RKO (cell line): ENCODE results near the gene TMCC3.
A peak's percentile ranks its signal among the peaks of the same experiment; 100 is the strongest.
"Not testable (repeated sequence)": the region's sequence is repeated elsewhere in the genome, so short reads cannot be mapped to it uniquely, and the experiment has no call there.

Experiments used
- DNase-seq: peaks from one replicate; pipeline ENCODE4 v3.0.0-alpha.2; 2016; ENCODE audit warnings: low spot score

Gene TMCC3

DNA sequence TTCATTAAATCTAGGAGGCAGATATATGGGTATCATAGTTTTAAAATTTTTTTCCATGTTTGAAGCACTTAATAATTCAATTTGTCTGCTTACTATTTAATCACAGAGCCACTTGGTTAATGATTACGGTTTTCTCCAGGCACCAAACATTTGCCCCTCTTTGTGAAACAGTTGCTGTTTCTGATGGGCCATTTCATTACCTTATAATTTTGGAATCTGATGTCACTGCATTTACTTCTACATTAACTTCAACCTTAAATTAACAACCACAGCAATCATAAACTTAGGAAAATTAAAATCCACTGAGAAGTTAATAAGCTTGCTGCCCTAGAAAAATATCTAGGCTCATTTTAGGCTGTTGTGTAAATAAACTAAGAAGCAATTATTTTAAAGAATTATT lies 17.0 kb downstream of the TMCC3 start:
- no peak for DNase-seq

DNA sequence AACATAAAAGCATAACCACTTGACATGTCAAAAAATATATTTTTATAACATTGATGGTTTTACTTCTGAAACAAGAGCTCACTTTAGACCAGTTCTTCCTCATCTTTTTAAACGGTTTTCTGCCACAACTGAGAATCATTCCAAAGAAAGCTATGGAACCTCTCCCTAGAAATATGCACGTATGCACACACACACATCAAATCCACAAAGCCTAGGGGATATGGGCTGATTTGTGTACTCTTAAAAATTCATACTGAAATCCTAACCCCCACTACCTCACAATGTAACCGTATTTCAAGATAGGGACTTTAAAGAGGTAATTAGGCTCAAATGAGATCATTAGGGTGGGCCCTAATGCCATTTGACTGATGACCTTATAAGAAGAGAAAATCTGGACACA lies 19.3 kb downstream of the TMCC3 start:
- DNase-seq, result no peak

DNA sequence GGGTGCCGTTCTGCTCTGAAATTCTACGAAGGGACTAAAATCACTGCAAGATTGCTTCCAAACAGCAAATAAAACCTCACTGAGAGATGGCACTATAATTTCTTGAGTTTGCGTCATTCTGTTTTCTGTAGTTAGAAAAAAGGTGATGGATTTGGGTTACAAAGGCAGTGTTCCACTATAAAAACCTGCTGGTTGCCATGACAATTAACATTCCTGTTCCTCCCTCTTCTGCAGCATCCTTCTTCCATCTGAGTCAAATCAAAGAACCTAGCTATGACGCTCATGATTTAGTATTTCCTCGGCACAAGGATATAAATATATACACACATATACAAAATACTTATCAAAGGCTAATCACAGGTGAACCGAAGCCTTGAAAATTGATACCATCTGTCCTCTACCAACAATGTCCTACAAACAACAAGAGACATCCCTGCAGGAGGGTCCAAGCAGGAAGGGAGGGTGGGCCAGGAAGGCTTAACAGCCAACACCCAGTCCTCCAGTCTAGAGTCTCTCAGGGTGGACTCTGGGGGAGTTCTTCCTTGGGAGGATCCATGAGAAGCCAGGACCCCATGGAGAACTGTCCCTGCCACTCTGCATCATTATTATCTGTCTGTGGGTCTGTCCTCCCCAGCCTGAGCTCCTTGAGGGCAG lies 21.4 kb downstream of the TMCC3 start:
- no peak for DNase-seq

DNA sequence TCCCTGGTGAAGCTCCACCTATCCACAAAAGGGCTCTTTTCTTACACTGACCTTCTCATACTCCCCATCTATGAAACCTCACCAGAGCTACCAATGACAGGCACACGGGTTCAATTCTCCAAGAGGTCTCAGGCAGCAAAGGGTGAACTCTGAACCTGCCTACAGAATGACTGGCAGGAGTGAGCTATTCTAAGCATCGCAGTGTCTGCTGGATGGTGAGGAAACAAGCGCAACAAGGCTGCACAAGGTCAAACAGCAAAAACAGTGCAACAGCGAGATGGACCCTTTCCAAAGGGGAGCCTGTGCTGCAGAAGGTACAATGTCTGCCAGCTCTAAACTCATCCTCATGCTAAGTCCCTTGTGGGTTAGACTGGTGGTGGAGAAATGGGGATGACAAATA lies 22.0 kb downstream of the TMCC3 start:
- no peak for DNase-seq

DNA sequence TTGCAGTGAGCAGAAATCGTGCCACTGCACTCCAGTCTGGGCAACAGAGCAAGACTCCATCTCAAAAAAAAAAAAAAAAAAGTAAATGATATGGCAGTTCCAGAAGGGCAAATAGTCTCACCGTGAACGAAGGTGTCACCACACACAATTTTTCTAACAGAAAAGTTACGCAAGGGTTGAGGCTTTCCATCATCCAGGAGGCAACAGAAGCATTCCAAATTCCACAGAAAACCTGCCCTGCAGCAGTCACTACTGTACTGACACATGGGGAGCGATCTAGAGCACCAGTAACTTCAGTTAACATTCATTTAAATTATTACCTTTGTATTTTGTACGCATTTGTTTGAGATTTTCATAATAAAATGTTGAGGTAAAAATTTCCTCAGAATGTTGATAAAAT lies 24.8 kb downstream of the TMCC3 start:
- no peak for DNase-seq

DNA sequence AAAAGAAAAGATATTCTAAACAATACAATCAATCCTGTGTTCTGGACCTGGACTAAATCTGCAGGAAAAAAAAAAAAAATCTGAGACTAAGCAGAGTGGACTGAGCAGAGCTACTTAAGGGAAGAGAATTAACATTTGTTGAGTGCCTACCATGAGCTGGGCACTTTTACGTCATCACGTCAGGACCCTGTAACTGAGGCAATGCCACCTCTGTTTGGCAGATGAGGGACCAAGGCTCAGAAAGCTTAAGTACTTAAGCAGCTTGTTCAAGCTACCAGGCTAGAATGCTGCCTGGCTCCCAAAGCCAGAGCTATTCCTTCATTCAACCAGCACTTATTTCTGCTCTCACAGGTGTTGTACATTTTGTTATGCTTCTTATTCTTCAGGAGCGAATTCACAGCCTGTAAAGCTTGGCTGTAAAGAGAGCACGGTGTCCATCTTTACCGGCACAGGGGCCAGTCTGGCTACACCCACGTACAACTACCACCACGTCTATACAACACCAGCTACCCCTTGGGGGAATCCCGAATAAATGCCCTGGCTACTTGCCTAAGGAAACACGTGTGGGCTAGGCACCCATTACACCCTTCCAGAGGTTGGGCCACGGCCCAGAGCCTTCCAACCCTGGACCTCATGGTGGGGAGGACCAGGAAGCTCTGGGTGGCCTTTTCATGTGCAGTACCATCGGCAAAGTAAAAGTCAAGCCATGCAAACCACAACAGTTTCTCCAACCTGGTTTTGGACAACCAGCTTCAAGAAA lies 27.0 kb downstream of the TMCC3 start:
- no peak for DNase-seq

DNA sequence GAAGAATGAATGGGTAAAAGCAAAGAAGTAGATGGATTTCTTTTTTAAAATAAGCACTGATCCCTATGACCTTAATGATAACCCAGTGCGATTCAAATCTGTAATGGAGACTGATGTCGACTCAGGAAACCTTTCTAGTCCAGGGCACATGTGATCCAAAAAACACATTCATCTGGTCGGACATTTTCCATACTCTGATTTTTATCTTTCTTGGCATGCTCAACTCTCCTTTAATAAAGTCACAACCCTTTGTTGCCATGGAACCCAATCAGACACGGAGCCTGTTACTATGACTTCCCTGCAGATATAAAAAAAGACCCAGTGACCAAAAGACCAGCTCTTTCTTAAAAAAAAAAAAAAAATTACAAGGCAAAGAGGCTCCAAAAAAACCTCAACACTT lies 27.9 kb downstream of the TMCC3 start:
- no peak for DNase-seq

DNA sequence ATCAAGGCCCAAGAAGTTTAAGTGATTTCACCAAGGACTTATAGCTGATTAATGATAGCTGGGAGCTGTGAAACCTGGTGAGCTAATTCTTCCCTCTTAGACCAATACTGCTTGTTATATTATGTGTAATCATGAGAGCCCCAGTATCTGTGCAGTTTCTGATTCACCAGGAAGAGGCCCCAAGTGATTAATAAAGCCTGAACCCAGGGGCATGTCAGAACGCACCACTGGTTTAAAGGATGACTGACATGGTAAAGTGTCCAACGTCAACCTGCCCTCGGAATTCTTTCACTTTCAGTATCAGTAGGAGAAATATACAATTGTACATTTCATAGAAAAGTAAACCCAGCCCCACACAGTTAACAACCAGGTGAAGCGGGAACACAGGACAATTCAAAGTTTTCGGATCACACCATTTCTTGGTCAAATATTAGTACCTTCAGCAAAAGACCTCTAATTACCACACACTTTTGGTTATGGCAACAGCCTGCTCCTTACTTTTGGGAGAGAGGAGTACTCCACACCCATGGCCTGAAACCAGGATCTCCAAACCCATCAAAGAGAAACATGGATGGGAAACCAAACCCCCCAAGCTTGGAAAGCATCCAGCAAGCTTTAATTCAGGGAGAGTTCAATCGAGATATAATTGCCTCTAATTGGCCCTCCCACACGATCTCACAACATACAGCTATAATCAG lies 28.5 kb downstream of the TMCC3 start:
- peak; percentile 86 for DNase-seq

DNA sequence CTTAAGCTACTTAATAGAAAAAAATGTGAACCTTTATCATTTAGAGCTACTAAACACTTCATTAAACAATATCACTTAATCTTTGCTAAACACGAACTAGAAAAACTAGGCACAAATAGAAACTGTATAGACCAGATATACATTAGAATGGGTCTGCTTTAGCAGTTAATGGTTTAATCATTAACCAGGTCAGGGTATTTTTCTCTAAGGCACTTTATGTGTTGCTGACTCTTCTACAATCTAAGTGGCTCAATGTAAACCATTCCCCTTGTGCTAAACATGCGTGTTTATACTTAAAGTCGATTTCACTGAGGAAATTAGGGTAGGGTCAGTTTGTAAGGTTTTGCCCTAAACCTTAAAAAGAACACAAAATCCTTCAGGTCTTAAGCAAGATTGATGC lies 29.7 kb downstream of the TMCC3 start:
- DNase-seq, result no peak

DNA sequence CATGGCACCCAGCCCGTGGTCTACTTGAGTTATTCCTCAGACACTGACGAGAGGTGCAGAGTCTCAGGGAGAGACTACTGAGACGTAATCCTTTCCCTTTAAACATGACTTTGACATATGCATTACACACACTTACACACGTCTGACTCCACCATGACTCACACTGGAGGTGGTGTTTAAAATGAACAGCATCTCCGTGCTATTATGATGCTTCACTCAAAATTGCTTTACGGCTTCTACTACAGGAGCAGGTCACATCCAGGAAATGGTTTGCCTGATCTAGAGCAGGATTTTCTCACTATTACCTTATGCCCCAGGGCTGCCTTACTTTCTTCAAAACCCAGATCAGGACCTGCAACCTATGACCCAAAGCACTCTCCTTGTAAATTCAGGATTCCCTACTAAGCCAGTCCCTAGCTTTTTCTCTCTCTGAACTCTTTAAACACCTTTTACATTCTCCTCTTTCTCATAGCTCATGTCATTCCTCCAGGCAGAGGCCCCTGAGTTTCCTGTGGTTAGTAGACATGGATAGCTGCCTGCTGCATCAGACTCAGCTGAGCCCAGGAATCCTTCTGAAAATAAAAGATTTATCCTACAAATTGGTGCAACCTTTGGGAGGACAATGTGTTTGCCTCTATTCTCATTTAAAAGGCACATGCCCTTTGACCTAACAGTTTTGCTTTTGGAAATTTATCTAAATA lies 31.2 kb downstream of the TMCC3 start:
- DNase-seq, result peak; percentile 97

DNA sequence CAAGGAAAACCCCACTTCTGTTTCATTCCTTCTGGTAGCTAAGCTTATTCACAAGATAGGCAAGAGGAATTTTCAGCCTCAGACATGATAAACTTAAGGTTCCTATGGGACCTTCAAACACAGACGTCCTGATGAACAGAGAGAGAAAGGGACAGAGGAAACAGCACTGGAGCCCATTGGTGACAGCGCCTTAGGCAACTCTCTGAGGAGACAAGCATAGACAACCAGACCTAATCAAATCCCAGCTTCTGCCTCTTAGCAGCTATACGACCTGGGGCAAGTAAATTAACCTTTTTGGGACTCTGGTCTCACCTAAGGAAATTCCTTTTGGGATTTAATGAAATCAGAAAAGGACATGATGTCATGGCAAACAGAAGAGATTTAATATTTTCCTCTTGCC lies 33.3 kb downstream of the TMCC3 start:
- DNase-seq, result no peak

DNA sequence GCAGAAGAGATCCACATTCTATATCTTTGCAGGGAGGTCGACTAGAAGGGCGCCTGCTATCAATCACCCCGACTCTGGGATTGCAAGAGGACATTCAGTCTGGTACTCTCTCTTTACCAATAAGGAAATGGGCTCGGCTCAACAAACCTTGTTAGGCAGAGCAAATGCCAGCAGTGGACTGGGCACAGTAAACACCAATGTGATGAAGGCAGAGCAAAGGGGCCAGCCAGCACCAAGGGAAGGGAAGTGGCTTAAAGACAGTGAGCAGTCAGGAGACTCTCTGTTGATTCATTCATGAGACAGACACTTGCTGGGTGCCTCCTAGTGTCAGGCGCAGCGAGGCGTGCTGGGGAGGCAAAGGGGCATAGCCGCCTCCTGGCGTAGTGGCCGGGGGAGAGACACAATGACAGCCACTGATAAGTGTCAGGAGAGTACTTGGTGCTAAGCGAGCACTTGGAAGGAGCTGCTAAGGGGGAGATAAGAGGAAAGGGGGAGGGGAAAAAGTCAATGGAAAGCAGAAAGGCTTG lies 34.1 kb downstream of the TMCC3 start:
- DNase-seq, result no peak

DNA sequence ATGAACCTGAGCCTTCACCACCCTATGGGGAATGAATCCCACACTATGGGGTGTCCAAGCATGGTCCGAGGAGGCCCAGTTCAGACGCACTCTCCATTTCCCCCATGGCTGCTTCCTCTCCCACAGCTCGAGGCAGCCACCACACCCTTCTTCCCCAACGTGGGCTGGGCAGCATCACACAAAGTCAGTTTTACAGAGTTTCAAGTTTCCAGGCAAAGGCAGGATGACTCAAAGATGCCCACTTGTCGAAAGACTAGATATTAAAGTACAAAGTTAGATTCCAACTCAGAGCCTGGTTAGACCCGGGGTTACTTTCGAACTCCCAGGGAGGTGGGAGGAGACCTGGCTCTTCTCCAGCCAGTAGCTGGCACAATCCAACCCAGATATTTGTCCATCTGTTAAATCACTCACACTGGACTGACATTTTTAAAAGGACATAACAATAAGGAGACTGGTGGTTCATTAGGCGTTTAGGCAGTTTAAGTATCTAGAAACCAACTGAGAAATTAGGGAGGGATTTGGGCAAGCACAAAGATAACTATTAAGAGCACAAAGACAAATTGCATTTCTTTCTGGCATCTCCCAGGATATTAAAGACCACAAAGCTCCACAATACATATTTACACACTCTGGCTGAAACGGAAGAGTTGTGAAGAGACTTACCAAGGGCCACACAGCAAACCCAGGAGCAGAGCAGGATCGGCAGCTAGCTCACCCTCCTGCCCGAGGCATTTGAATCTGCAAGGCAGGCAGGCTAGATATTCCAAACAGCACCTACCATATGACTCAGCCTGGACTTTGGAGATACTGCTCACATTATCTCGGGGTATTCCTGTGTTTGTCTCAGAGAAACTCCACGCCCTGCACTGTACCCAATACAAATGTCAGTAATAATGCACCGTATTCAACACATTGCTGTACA lies 34.8 kb downstream of the TMCC3 start:
- DNase-seq, result no peak

DNA sequence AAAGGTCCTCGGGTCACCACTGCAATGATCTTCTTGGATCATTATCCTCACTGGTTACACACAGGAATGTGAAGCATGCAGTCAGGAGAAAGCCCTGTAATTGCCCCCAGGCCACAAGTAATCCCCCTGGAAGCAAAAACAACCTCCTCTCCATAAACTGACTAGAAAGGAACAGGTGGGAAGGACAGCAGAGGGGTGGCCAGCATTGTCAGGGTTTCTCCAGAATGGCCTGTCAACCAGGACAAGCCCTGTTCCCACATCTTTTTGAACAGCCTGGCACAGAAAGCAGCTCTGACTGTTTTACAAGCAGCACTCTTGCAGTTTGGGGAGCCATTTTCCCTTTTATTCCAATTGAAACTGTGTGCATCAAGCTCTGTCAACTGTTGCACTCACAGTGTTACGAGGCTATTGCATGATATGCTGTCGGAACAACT lies 36.1 kb downstream of the TMCC3 start:
- DNase-seq, result no peak

DNA sequence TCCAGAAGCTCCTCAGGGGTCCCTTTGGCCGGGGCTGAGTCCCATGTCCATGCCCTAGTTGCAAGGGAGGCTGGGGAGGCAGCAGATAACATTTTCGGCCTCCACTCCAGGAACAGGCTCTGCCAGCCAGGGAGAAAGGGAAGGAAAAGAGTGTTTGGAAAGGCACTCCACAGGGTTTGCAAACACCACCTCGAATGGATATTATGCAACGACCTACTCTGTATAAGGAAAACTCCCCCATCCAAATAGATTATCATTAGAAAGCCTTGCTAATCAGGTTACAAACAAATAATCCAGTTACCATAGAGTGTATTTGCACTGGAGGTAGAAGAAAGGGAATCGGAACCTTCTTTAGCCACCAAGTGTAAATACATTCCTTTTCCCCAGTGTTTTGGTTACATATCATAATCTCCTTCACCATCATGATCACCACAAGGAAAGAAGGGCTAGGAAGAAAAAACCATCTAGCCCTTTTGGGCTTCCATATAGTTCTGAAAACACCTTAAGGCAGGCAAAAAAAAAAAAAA lies 40.4 kb downstream of the TMCC3 start:
- no peak for DNase-seq

DNA sequence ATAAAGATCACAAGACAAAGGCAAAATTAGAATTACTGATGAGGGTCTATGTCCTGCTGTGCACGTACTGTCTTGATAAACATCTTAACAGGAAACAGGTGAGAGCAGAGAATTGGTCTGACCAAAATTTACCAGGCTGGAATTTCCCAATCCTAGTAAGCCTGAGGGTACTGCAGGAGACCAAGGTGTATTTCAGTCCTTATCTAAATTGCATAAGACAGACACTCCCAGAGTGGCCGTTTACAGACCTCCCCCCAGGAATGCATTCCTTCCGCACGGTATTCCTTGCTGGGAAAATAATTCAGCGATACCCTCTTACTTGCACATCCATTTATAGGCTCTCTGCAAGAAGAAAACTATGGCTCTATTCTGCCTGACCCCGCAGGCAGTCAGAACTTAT lies 43.5 kb downstream of the TMCC3 start:
- DNase-seq, result not testable (repeated sequence)

DNA sequence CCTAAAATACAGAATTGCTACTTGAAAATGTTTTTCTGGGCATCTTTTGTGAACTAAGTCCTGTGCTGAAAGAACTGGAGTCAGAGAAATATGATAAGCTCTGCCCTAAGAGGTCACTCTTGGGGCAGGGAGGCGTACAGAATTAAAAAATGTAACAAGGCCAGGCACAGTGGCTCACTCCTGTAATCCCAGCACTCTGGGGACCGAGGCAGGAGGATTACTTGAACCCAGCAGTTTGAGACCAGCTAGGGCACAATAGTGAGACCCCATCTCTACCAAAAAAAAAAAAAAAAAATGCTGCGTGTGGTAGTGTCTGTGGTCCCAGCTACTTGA lies 46.0 kb downstream of the TMCC3 start:
- DNase-seq, result no peak

DNA sequence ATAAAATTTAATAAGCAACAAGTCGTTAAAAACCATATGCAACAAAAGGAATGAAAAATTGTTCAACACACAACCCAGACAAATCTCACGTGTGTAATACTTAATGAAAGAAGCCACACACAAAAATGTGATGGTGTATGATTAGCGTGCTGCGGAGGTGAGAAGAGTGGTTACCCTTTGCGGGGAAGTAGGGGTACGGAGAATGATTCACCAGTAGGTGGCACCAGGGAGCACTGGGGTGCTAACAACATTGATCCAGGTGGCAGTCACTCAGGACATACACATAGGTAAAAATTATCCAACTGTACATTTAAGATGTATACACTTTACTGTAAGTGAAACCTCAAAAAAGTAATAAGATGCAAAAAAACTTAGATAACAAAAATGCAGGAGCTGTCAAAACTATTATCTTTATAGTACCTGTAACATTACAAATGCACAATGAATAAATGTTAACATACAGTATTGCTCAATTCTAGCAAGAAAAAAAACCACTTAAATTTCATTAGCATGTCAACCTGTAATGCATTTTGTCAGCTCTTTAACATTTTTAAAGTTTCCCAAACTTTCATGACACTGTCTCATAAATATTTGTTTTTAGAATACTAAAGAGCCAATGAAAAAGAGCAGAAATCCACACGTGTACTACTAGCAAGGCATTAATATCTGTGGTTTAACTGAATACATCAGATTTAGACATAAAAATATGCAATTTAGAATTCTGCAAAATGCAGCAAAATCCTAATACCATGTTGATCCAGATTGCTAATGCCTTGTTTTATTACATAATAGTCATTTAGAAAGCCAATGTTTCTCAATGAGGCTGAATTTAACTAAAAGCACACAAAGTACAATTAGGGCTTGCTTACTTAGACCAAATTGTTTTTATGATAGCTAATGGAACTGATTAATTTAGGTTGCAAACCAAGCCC lies 46.7 kb downstream of the TMCC3 start:
- no peak for DNase-seq

DNA sequence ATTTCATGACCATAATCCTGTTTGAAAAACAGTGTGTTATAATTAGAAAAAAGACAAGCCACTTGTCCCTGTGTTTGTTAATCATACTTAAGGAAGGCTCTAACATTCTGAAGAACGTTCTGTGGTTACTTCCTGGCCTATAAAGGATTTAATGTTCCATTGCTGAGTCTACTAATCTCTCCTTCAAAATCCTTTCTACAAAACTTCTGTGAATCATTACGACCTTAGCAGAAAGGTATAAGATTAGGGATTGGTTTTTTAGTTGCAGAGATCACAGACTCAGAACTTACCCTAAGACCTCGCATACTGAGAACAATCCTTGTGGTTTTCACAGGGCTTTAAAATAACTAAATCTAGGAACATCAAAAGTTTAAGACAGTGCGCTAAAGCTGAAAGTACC lies 48.3 kb downstream of the TMCC3 start:
- no peak for DNase-seq

DNA sequence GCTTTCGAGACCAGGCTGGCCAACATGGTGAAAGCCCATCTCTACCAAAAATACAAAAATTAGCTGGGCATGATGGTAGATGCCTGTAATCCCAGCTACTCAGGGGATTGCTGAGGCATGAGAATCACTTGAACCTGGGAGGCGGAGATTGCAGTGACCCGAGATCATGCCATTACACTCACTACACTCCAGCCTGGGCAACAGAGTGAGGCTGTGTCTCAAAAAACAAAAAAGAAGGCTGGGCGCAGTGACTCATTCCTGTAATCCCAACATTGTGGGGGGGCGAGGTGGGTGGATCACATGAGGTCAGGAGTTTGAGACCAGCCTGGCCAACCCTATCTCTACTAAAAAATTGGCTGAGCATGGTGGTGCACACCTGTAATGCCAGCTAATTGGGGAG lies 49.0 kb downstream of the TMCC3 start:
- not testable (repeated sequence) for DNase-seq
